Fibroblast of mammary gland (primary cell): ENCODE measurements around the gene LRBA.

ENCODE experiments used
- DNase-seq: peaks from one replicate; pipeline ENCODE4 v3.0.0-alpha.2; 2010; ENCODE audit warnings: low read depth
- H3K4me3 ChIP-seq: 2 replicates; pipeline ENCODE4 v1.5.1; 2011; ENCODE audit warnings: low read depth, mild to moderate bottlenecking, low read length, moderate library complexity; ENCODE audit not compliant: control insufficient read depth
- CTCF ChIP-seq: conservative IDR thresholded peaks from 2 replicates; pipeline ENCODE4 v1.5.1; 2011; ENCODE audit warnings: low read depth, low read length, inconsistent platforms; ENCODE audit not compliant: control insufficient read depth, insufficient read depth

Gene LRBA

DNA sequence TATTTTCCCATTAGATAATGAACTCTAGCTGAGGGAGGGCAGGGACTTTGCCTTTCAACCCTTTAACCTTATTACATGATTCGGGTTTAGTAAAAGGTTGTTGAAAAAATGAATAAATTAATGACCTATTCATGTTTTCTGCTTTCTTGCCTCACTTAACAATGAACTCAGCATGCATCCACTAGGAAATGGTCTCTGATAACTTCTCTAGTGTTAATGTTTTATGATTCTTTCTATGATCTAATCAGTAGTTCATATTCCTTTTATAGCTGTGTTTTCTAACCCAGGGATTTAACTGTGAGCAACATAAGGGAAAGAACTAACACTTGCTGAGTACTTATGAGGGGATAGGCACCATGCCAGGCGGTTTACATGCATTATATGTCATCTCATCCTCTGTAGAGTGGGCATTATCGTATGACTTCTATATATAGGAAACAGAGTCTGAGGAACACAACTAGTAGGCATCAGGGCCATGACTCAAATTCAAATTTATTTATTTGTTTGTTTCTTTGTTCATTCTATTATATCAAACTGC lies 669.8 kb downstream of the LRBA start:
- no peak for DNase-seq
- no peak for TF ChIP-seq CTCF
- H3K4me3 ChIP-seq = no peak overlapping the region

DNA sequence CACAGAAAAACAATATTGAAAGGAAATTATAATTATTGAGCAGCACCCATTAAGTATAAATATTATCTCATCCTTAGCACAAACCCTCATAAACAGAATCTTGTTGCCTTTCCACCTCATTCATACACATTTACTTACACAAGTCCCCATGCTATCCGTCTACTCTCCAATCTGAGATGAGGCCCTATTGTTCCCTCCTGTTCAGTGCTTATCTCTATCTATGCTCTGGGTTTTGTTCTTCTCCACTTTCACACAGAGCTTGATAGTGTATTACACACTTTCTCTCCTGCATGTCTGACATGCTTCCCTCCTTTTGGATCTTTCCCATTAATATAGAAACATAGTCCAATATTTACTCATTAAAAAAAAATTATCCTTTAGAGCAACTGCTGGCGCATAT lies 671.3 kb downstream of the LRBA start:
- no peak for TF ChIP-seq CTCF
- DNase-seq = no peak
- H3K4me3 ChIP-seq = no peak overlapping the region

GRCh38 chr4:150342945-150343344 lies 672.1 kb downstream of the LRBA start:
- no peak overlapping the region for H3K4me3 ChIP-seq
- no peak for TF ChIP-seq CTCF
- DNase-seq = no peak

DNA sequence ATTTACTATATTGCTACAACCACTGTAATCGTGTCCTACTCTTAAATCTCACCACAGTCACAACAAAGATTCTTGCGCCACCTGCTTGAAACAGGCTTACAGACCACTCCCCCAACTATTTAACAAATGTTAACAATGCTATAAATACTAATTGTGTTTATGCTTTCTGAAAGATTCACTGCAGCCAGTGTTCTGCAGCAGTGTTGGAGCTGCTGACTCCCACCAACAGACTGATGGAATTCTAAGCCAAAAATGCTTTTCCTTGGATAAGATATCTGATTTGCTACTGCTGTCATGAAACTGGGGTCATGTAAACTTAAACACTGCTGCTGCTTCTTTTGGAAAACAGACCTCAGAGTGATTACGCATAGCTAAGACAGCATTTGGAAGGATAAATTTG lies 677.4 kb downstream of the LRBA start:
- no peak for DNase-seq
- no peak for TF ChIP-seq CTCF

GRCh38 chr4:150336676-150337412 lies 678.2 kb downstream of the LRBA start:
- H3K4me3 ChIP-seq = no peak overlapping the region
- TF ChIP-seq CTCF = no peak
- DNase-seq = no peak

More for the DNA sequence above, 677.4 kb downstream of the LRBA start:
- H3K4me3 ChIP-seq = no peak overlapping the region

- DNase-seq = no peak
- H3K4me3 ChIP-seq = no peak overlapping the region
- no peak for TF ChIP-seq CTCF
Observed at GRCh38 chr4:150332961-150333360, 682.1 kb downstream of the LRBA start.
